HL-60/S4 (cell line): ENCODE measurements around the gene S100A1.

Source experiments
- in situ Hi-C: fragments of 300-500 bp; cut with MboI; formaldehyde crosslinking; loops from 2 replicates; pipeline ENCODE4 v1.14.3; 2022; ENCODE audit warnings: low sequenced_read_pairs

The S100A1 gene

GRCh38 chr1:153679337-153680119 is 51.3 kb downstream of the S100A1 start:
- in situ Hi-C loops: loop anchor here (5.0 kb wide), 1 partner anchor 308 kb away; the partner anchor contains the start of gene RAB13

DNA sequence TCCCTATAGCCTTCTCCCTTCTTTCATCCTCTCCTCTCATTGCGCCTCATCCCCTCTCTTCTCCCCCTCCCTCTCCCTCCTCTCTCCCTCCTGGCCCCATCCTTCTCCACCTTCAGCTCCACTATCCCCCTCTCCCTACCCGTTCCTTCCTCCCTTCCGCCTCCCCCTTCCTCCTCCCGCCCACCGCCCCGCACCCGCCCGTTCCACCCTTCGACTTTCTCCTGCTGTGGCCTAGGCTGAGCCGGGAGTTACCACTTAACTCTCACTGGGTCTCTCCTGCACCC is 51.8 kb downstream of the S100A1 start:
- in situ Hi-C loops: no loop called here
